Gastrocnemius medialis (tissue), 4 donors: Measurements from ENCODE around the gene SAMD4A.

Experiments used
- POLR2A ChIP-seq, 2 donors: fragments of 450-650 bp; IDR thresholded peaks; one replicate each; pipeline ENCODE4 v1.6.1; 2017; ENCODE audit warnings: antibody characterized with exemption in 2 of 2, mild to moderate bottlenecking in 2 of 2, moderate library complexity in 2 of 2
- TF ChIP-seq, protein P1 (sequence below), 5 experiments: fragments of 450-650 bp in 3 of 5; fragments of 200-600 bp in 2 of 5; sonication (generic) in 2 of 5; IDR thresholded peaks in 4 of 5; conservative IDR thresholded peaks in 1 of 5; 1 replicate in 4 of 5; 2 replicates in 1 of 5; pipeline ENCODE4 v1.5.1; 2016 to 2019; ENCODE audit warnings: antibody characterized with exemption in 5 of 5, mild to moderate bottlenecking in 3 of 5, moderate library complexity in 3 of 5

DNA sequence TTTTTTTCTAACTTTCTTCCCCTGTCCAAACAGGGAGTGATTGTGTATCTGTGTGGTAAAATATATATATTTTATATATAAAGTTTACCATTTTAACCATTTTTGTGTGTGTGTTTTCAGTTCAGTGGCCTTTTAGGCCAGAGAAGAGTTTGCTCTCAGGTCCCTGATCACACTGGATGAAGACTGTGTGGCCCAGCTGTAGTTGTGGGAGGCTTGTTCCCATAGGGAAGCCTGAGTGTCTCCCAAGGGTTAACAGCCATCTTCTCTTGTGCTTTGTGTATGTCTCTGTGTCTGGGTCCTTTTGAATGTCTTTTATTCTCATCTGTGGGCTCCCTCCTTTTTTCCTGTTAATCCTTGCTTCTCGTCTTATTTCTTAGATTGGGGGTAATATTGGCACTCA is 33.8 kb upstream of the SAMD4A start:
- TF ChIP-seq POLR2A (IDR thresholded peaks at IDR 0.05), result no peak
- TF ChIP-seq, protein P1, sequence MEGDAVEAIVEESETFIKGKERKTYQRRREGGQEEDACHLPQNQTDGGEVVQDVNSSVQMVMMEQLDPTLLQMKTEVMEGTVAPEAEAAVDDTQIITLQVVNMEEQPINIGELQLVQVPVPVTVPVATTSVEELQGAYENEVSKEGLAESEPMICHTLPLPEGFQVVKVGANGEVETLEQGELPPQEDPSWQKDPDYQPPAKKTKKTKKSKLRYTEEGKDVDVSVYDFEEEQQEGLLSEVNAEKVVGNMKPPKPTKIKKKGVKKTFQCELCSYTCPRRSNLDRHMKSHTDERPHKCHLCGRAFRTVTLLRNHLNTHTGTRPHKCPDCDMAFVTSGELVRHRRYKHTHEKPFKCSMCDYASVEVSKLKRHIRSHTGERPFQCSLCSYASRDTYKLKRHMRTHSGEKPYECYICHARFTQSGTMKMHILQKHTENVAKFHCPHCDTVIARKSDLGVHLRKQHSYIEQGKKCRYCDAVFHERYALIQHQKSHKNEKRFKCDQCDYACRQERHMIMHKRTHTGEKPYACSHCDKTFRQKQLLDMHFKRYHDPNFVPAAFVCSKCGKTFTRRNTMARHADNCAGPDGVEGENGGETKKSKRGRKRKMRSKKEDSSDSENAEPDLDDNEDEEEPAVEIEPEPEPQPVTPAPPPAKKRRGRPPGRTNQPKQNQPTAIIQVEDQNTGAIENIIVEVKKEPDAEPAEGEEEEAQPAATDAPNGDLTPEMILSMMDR (IDR thresholded peaks at IDR 0.05 in 4 of 5, conservative IDR thresholded peaks at IDR 0.05 in 1 of 5), result no peak
